ENCODE measurements around the gene ARHGAP26. TPM values are rescaled to one million over a fixed set of nuclear protein-coding genes. Genes with fewer than 3 reads are reported as not detected.
A peak's percentile ranks its signal among the peaks of the same experiment; 100 is the strongest.

The ARHGAP26 gene
- total and polyA plus RNA-seq, 12 donors: 7.5 to 45.8 (median 37.2) TPM

DNA sequence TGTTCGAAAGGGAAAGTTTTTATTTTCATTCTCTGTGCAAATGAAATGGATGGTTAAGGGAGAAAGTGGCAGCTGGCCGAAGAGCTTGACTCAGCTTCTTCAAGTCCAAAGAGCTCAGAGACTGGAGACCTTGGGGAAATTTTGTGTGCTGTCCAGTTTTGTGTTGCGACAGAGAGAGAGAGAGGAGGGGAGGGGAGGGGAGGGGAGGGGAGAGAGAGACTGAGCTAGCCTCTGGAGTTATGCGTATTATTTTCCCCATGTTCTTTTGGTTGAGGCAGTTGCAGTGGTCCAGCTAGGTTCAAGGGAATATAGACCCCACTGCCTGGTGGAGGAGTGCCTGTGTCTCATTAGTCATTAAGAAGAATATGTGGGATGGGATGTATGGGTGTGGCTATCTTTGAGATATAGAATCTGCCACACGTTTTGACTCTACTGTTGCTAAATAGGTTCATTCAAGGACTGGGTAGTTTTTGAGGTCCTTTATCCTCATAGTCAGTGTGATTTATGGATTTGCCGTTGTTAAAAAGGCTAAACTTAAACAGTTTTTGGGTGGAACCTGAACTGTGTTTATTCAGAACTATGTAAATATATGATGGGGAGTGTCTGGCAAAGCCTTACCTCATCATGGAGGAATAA, 69.7 kb downstream of the ARHGAP26 start:
- Histone ChIP-seq H3K9me3 (no peaks in the 10 kb centered on the region), H3K27me3 (no peaks in the 10 kb centered on the region), H3K4me1 (peaks cover 11 to 86% (median 71%) of the 10 kb centered on the region in 9 donors), H3K36me3 (no peaks in the 10 kb centered on the region), H3K27ac (peak overlapping the region in 8 of 10 donors; percentile 9 to 73 (median 51)), H3K4me3 (no peak overlapping the region)
- ATAC-seq: peak; percentile 3 to 46 (median 34)
- DNase-seq: peak; percentile 43 to 63
- TF ChIP-seq, protein P1, sequence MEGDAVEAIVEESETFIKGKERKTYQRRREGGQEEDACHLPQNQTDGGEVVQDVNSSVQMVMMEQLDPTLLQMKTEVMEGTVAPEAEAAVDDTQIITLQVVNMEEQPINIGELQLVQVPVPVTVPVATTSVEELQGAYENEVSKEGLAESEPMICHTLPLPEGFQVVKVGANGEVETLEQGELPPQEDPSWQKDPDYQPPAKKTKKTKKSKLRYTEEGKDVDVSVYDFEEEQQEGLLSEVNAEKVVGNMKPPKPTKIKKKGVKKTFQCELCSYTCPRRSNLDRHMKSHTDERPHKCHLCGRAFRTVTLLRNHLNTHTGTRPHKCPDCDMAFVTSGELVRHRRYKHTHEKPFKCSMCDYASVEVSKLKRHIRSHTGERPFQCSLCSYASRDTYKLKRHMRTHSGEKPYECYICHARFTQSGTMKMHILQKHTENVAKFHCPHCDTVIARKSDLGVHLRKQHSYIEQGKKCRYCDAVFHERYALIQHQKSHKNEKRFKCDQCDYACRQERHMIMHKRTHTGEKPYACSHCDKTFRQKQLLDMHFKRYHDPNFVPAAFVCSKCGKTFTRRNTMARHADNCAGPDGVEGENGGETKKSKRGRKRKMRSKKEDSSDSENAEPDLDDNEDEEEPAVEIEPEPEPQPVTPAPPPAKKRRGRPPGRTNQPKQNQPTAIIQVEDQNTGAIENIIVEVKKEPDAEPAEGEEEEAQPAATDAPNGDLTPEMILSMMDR (IDR thresholded peaks at IDR 0.05): no peak
- WGBS, 2 donors: 71 to 72% methylated on average over 6 of the region's 6 CpGs
- intact Hi-C loops (cut with DNase I): no loop called here

DNA sequence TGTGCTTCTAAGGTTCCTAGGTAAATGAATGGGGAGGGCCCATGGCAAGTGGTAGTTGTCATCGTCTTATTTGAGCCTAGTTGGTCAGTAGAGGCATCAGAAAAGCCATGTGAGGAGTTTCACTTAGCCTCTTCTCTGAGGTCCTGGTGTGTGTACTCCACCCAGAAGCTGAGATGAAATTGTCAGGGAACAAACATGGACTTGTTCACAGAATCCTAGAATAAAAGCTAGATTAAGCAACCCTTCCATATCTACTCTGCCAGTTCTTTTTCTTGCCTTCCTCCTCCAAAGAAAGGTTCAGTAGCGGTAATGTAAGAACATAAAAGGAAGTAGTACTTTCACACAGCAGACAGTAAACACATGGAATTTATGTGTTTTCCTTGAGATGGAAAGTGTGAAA, 70.4 kb downstream of the ARHGAP26 start:
- WGBS, 2 donors: 86 to 90% methylated on average over 2 of the region's 2 CpGs
- intact Hi-C loops (cut with DNase I): no loop called here
- Histone ChIP-seq H3K4me3 (no peak overlapping the region), H3K27ac (peak overlapping the region in 8 of 10 donors; percentile 9 to 73 (median 51)), H3K36me3 (no peaks in the 10 kb centered on the region), H3K27me3 (no peaks in the 10 kb centered on the region), H3K4me1 (peaks cover 19 to 92% (median 78%) of the 10 kb centered on the region in 9 donors), H3K9me3 (no peaks in the 10 kb centered on the region)
- ATAC-seq (peak in 3 of 8 donors; percentile 12 to 39 (median 20)), DNase-seq (no peak)
- TF ChIP-seq, protein P1 (IDR thresholded peaks at IDR 0.05): no peak

DNA sequence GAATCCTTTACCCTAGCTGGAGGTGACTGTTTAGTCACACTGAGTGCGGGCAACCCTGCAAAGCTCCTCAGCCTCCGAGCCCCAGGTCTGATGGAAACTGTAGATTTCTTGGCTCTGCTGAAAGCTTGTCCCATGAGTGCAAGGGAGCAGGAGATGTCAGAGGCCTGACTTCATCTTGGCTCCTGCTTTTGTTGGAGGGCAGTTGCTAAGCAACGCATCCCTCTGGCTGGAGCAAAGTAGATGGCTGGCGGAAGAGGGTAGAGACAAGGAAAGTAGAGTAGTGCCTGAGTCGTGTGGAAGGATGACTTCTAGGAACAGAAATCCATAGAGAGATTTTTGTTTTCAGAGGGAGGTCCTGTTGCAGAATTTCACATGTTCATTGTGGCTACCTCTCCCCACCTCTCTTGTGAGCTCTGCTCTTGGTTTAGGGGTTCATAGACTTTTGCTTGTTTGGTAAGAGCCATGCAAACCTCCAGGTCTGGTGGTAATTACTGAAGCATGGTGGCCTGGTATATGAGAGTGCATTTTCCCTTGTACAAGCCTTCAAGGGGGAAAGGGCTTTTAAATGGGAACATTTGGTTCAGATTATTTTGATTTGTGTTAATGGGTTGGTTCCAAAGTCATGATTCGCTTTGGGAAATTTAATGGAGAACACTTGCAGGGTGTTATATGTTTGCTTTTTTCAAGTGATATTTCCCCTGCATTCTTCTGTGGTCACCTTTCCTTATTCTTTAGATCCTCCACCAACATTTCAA, 71.5 kb downstream of the ARHGAP26 start:
- Histone ChIP-seq H3K27me3 (no peaks in the 10 kb centered on the region), H3K9me3 (no peaks in the 10 kb centered on the region), H3K4me3 (no peak overlapping the region), H3K27ac (peak overlapping the region in 7 of 10 donors; percentile 7 to 73 (median 19)), H3K36me3 (no peaks in the 10 kb centered on the region), H3K4me1 (peaks cover 30 to 97% (median 83%) of the 10 kb centered on the region in 9 donors)
- peak; percentile 66 to 88 (median 84) for ATAC-seq
- TF ChIP-seq, protein P1 (IDR thresholded peaks at IDR 0.05): no peak
- intact Hi-C loops (cut with DNase I): no loop called here
- WGBS, 2 donors: 16 to 28% methylated on average over 6 of the region's 6 CpGs
- DNase-seq: peak; percentile 38 to 86

DNA sequence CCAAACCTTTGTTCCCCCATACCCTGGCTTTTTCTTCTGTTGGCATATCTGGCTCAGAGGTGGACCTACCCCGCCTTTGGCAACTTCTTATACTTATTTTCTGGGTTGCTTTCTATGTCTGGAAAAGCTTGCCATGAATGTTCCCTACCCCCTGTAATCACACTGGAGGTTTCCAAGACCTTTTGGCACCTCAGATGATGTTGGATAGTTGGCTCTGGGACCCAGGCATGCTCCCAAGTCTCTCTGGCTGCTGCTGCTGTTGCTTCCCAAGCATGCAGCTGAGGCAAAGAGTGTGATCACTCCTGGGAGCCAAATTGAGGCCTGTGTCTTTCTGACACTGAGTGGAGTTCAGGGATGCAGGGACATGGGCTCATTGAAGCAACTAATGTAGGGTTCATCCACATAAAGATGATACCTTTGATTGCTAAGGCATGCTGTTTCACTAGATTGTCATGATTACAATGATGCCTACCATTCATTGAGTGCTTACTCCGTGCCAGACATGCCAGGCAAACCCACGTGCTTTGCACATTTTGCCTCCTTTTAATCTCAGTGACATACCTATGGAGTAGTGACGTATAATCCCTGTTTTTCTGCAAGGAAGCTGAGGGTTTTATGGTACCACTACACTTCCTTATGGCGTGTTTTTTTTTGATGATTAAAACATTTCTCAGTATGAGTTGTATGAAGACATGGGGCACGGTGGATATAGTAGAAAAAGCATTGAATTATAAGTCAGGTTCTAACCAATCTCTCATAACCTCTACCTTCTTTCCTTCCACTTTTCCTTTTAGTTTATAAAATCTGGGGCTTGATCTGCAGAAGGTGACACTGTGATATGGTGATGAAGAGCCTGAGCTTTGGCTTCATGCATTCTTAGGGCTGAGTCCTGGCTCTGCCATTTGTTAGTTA, 73.1 kb downstream of the ARHGAP26 start:
- Histone ChIP-seq H3K36me3 (no peaks in the 10 kb centered on the region), H3K4me3 (no peak overlapping the region), H3K27me3 (no peaks in the 10 kb centered on the region), H3K9me3 (no peaks in the 10 kb centered on the region), H3K27ac (peak overlapping the region in 2 of 10 donors; percentile 10 to 24), H3K4me1 (peaks cover 30 to 98% (median 85%) of the 10 kb centered on the region in 9 donors)
- ATAC-seq (peak in 1 of 8 donors; percentile 33), DNase-seq (peak in 1 of 2 donors; percentile 35)
- intact Hi-C loops (cut with DNase I): no loop called here
- TF ChIP-seq, protein P1 (IDR thresholded peaks at IDR 0.05): no peak
- 79 to 84% methylated on average over 6 of the region's 6 CpGs for WGBS, 2 donors

Measured in heart right ventricle (tissue), 16 donors.